ENCODE measurements around the gene CHST13.

DNA sequence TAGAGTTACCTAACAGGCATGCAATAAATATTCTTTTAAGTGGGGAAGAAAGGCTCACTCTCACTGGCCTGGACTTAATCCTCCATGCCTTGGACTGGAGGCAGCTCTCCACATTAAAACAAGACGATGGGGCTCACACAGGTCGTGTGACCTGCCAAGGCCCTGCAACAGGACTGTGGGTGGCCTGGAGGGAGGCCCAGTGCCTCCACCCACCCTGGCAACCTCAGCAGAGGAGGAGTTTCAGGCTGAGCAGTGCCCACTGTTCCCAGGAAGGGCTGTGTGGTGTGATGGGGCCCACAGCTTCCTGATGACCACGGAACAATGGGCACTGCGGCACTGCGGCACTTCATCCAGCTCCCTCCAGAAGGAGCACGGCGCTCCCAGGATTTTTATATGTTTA lies 11.9 kb upstream of the CHST13 start:
- TF ChIP-seq ZNF621 (tag by site-specific recombination; IDR thresholded peaks at IDR 0.05) (no peak), KLF10 (tag by site-specific recombination; IDR thresholded peaks at IDR 0.05) (no peak), TSHZ1 (tag by site-specific recombination; IDR thresholded peaks at IDR 0.05; ENCODE audit: borderline replicate concordance) (no peak)
